DMS153 treated with DMSO at 0.1 percent for 48 hours (cell line): ENCODE measurements around the gene SLC36A1.
"Not testable (repeated sequence)": the region's sequence is repeated elsewhere in the genome, so short reads cannot be mapped to it uniquely, and the experiment has no call there.

Experiments
- DNase-seq: peaks from one replicate; lab custom pipeline; 2025; ENCODE audit not compliant: unreplicated experiment; lab: John Stamatoyannopoulos, UW

The SLC36A1 gene

DNA sequence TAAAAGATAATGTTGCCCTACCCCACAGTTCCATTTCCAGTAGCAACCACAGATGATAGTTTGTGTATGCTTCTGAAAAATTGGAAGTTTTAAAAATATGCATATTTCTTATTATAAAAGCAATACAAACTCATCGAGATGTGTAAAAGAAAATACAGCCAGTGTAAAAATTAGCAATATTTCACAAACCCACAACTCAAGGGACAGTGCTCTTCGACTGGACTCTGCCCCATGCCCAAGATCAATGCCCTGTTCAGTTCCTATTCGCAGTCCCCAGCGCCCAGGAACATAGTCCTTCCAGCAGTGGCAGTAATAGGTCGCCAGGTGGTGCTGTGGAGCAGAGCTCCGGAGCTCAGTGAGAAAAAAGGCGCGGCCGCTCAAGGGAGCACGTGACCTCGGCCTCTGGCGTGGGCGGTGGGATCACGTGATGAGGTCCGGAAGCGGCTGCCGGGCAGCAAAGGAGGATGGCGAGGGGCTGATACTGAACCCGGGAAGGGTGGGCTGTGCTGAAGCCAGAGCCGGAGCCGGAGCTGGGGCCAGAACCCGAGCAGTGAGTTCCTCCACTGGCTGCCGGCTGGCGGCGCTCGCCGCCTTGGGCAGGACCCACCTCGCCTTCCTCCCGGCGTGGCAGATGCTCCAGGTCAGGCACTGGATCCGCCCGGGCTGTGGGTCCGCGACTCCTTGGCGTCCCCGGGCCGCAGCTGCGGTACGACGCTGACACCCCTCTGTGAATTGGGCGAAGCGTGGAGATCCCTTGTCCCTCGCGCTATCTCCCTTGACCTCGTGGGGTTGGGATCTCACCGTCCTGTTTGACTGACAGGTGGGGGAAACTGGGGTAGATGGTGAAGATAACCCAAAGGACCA, at the start of gene SLC36A1:
SLC36A1 (plus strand) TSS at position 430 of the 864 bp plus-strand sequence. CDS start 11,190 bp downstream, outside the sequence.
- peak; percentile 41 for DNase-seq

DNA sequence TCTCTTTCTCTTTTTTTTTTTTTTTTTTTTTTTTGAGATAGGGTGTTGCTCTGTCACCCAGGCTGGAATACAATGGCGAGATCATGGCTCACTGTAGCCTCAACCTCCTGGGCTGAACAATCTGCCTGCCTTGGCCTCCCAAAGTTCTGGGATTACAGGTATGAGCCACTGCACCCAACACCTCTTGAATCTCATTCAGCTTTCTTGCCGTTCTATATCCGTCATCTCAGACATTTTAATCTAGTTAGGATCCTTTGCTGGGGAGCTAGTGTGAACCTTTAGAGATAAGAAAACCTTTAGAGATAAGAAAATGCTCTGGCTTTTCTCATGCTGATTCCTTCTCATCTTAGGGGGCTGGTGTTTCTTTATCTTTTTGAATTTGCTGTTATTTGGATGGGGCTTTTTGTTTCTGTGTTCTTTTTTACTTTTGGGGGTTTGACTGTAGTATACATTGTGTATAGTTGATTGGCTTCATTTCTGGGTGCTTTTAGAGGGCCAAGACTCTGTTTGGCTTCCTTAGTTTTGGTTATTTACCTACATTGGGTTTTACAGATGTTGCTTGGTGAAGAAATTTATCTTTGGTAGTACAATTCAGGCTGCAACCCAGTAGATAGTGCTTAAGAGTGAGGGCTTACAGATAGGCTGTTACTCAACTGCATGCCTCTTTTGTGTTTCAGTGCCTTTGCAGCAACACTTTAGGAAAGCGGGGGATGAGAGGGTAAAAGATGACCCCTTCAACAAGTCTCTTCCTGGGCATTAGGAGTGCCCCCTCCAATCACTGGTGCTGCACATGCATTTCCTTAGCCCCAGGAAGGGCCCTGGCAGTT, 41.9 kb upstream of the SLC36A1 start:
- no peak for DNase-seq

DNA sequence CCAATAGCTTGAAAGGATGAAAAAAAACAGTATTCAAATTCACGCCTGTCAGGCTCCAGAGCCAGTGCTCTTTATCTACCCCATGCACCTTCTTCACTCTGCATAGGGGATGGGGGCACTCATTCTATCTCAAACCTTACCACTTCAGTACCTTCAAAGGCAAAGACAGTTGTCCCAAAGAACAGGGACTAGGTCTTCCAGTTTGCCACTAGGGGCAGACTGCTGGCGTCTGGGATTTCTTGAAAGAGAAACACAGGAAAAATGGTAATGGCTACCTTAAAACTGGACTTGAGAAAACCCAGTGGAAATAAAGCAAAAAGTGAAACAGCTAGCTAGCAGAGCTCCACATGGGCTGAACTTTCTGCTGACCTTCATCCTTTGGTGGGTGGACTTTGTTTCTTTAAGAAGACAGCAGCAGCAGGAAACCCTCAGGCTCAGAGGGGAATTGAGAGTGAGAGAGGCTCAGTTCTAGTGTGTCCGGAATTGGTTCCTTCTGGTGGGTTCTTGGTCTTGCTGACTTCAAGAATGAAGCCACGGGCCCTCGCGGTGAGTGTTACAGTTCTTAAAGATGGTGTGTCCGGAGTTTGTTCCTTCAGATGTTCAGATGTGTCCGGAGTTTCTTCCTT, 41.0 kb upstream of the SLC36A1 start:
- no peak for DNase-seq

DNA sequence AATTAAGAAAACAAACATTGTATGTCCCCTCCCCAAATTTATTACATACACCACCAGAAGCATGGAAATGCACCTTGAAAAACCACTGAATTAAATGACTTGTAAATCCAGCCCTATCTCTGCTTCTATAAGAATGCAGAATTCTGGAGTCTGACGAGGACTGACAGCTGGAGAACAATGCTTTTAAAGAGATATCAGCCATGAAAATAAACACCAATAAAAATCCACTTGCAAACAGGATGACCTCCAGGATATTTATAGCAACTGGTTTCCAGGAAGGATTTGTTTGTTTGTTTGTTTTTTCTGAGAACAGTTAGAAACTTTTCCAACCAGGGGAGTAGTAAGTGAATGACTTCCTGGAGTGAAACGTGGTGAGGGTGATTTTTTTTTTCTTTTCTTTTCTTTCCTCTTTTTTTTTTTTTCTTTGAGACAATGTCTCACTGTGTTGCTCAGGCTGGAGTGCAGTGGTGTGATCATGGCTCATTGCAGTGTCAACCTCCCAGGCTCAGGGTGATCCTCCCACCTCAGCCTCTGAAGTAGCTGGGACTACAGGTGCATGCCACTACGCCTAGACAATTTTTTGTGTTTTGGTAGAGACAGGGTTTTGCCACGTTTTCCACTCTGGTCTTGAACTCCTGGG, 38.7 kb upstream of the SLC36A1 start:
- no peak for DNase-seq

GRCh38 chr5:151413800-151414199, 33.6 kb upstream of the SLC36A1 start:
- no peak for DNase-seq

DNA sequence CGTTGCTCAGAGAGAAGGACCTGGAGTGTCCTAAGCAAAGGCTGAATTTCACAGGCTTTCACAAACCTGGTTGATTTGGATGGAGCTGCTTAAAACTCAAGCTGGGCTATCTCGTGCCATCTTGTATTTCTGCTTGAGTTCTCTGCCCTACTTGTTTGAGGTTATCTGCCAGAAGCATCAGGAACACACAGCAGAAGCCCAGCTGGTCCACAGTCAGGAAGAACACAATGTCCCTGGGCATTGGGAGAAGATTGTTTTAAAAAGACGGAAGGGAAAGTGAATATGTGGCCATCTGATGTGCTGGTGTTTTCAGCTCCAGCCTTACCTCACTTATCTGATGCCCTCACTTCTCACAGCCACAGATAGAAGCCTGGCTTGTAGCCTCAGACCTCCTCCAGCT, 32.9 kb upstream of the SLC36A1 start:
- no peak for DNase-seq

GRCh38 chr5:151417712-151418111, 29.7 kb upstream of the SLC36A1 start:
- no peak for DNase-seq

GRCh38 chr5:151420127-151420526, 27.3 kb upstream of the SLC36A1 start:
- DNase-seq = no peak

- DNase-seq = no peak
Measured at GRCh38 chr5:151424892-151425523, 22.4 kb upstream of the SLC36A1 start.

- not testable (repeated sequence) for DNase-seq
Measured at GRCh38 chr5:151426347-151426746, 21.1 kb upstream of the SLC36A1 start.

- no peak for DNase-seq
Measured at GRCh38 chr5:151427258-151427657, 20.1 kb upstream of the SLC36A1 start.

GRCh38 chr5:151430731-151431130, 16.7 kb upstream of the SLC36A1 start:
- DNase-seq = no peak

- DNase-seq = no peak
Measured at GRCh38 chr5:151431666-151432065, 15.7 kb upstream of the SLC36A1 start.

- DNase-seq = no peak
Measured at GRCh38 chr5:151432210-151432609, 15.2 kb upstream of the SLC36A1 start.

DNA sequence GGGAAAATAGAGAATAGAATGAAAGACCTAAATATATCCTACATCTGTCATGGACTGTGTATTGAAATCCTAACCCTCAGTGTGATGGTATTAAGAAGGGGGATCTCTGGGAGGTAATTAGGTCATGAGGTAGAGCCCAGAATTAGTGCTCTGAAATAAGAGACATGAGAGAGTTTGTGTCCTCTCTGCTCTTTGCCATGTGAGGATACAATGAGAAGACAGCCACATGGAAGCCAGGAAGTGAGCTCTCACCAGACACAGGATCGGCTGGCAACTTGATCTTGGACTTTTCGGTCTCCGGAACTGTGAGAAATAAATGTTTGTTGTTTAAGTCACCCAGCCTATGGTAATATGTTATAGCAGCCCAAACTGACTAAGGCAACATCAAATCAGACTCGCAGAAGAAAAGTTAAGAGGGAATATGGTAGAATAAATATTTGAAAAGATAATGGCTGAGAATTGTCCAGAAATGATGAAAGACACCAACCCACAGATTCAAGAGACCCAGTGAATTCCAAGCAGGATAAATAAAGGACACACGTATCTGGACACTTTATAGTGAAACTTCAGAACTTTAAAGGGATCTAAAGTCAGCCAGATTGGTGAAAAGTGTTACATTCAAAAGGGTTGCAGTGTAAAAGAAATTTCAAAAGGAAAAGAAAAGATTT, 12.7 kb upstream of the SLC36A1 start:
- no peak for DNase-seq

GRCh38 chr5:151448038-151448985, 909 bp downstream of the SLC36A1 start:
- no peak for DNase-seq

GRCh38 chr5:151449297-151449696, 1.9 kb downstream of the SLC36A1 start:
- no peak for DNase-seq

DNA sequence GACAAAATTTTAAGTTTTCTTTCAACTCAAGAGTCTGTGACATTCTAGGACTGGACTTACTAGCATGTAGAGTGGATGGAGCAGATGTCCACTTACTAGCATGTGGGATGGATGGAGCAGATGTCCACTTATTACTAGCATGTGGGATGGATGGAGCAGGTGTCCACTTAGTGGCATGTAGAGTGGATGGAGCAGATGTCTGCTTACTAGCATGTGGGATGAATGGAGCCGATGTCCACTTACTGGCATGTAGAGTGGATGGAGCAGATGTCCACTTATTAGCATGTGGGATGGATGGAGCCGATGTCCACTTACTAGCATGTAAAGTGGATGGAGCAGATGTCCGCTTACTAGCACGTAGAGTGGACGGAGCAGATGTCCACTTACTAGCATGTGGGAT, 2.4 kb downstream of the SLC36A1 start:
- DNase-seq = no peak

DNA sequence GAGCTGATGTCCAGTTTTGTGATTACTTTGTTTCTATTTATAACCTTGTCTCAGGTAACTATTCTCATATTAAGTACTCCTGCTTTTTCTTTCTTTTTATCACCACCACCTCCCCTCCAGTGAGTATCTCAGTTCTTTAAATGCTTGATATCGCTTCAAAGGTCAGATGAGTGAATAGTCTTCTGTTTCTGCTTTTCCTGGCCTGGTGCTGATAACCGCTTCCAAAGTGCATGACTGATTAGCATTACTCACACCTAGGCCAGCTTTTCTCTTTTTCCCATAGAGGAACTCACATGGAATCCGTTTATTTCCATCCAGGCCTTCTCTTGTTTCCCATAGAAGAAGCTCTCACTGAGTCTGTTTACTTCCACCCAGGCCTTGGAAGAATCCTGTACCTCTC, 3.2 kb downstream of the SLC36A1 start:
- DNase-seq = no peak
